Smooth muscle cell (in vitro differentiated cells): ENCODE data around the gene ACTN4. TPM values are rescaled to one million over a fixed set of nuclear protein-coding genes. Genes with fewer than 3 reads are reported as not detected.

ENCODE experiments used
- DNase-seq: peaks from one replicate; lab custom pipeline; 2025; ENCODE audit not compliant: unreplicated experiment; lab: John Stamatoyannopoulos, UW
- H2AFZ ChIP-seq: fragments of 200-600 bp; sonication (generic); 2 replicates; pipeline ENCODE4 v1.6.0; 2016; ENCODE audit warnings: antibody characterized with exemption, low read depth, mild to moderate bottlenecking
- H3F3A ChIP-seq: fragments of 200-600 bp; sonication (generic); 2 replicates; pipeline ENCODE4 v1.6.0; 2017; ENCODE audit warnings: antibody characterized with exemption, low read depth
- H3K27ac ChIP-seq: fragments of 200-600 bp; sonication (generic); 2 replicates; pipeline ENCODE4 v1.5.1; 2016; ENCODE audit warnings: low read depth, mild to moderate bottlenecking
- H3K27me3 ChIP-seq: fragments of 200-600 bp; sonication (generic); 2 replicates; pipeline ENCODE4 v1.6.1; 2016; ENCODE audit warnings: low read depth, mild to moderate bottlenecking
- H3K36me3 ChIP-seq: fragments of 200-600 bp; sonication (generic); 2 replicates; pipeline ENCODE4 v1.5.1; 2016; ENCODE audit warnings: low read depth
- H3K4me1 ChIP-seq: fragments of 200-600 bp; sonication (generic); 2 replicates; pipeline ENCODE4 v1.5.1; 2016; ENCODE audit warnings: low read depth
- H3K4me2 ChIP-seq: fragments of 200-600 bp; sonication (generic); 2 replicates; pipeline ENCODE4 v1.6.0; 2016; ENCODE audit warnings: mild to moderate bottlenecking
- H3K4me3 ChIP-seq: fragments of 200-600 bp; sonication (generic); 2 replicates; pipeline ENCODE4 v1.5.1; 2016; ENCODE audit warnings: mild to moderate bottlenecking
- H3K79me2 ChIP-seq: fragments of 200-600 bp; sonication (generic); 2 replicates; pipeline ENCODE4 v1.6.0; 2016; ENCODE audit warnings: low read depth, mild to moderate bottlenecking
- H3K9ac ChIP-seq: fragments of 200-600 bp; sonication (generic); 2 replicates; pipeline ENCODE4 v1.6.0; 2016; ENCODE audit warnings: low read depth
- H3K9me3 ChIP-seq: fragments of 200-600 bp; sonication (generic); replicated peaks from 2 replicates; pipeline ENCODE4 v1.5.1; 2016; ENCODE audit warnings: low read depth
- H4K20me1 ChIP-seq: fragments of 200-600 bp; sonication (generic); 2 replicates; pipeline ENCODE4 v1.6.0; 2016; ENCODE audit warnings: low read depth
- CTCF ChIP-seq: fragments of 200-600 bp; sonication (generic); IDR thresholded peaks from 2 replicates; pipeline ENCODE4 v1.5.1; 2017; ENCODE audit warnings: borderline replicate concordance, mild to moderate bottlenecking, antibody characterized with exemption; ENCODE audit not compliant: insufficient read depth, poor library complexity, severe bottlenecking
- WGBS: methylation state at CpG from one replicate; pipeline ENCODE4 v1.1.7; 2016; ENCODE audit warnings: low lambda C conversion rate; 5-methylcytosine and 5-hydroxymethylcytosine counted together
- polyA plus RNA-seq: library from polyadenylated mRNA; unstranded; fragments of >200 nt; fragmentation: Nextera tagmentation; extraction: Ambion mirVana; gene quantifications from 2 replicates; pipeline ENCODE4 v1.2.1, GENCODE V29; 2016
- total RNA-seq: library from RNA; depleted of rRNA; stranded (reverse); fragments of >200 nt; gene quantifications from 2 replicates; pipeline ENCODE4 v1.2.3, GENCODE V29; 2014

The ACTN4 gene
- total and polyA plus RNA-seq, 2 experiments from 2014 or later, result 53.8 to 311 TPM

- Histone ChIP-seq H3K4me1 (no peaks in the 10 kb centered on the region), H3K79me2 (no peaks in the 10 kb centered on the region), H3K4me3 (no peak overlapping the region), H3K4me2 (no peak overlapping the region), H3K36me3 (no peaks in the 10 kb centered on the region), H3K9me3 (no peaks in the 10 kb centered on the region), H3K27me3 (no peaks in the 10 kb centered on the region), H3K27ac (peak overlapping the region; percentile 3), H3K9ac (no peak overlapping the region), H2AFZ (no peak overlapping the region), H4K20me1 (peaks cover 15% of the 10 kb centered on the region), H3F3A (peaks cover 38% of the 10 kb centered on the region)
- DNase-seq, result no peak
- no peak for TF ChIP-seq CTCF
- WGBS, result 96% methylated on average over 7 of the region's 7 CpGs
Observed at GRCh38 chr19:38730470-38730730, 83.0 kb downstream of the ACTN4 start.

- Histone ChIP-seq H3K4me3 (no peak overlapping the region), H3K4me2 (no peak overlapping the region), H3K4me1 (no peaks in the 10 kb centered on the region), H3K9me3 (no peaks in the 10 kb centered on the region), H3F3A (peaks cover 38% of the 10 kb centered on the region), H3K27me3 (no peaks in the 10 kb centered on the region), H2AFZ (no peak overlapping the region), H4K20me1 (peaks cover 15% of the 10 kb centered on the region), H3K27ac (peak overlapping the region; percentile 3), H3K36me3 (no peaks in the 10 kb centered on the region), H3K9ac (no peak overlapping the region), H3K79me2 (no peaks in the 10 kb centered on the region)
- DNase-seq, result no peak
- WGBS, result 94% methylated on average over 19 of the region's 19 CpGs
- no peak for TF ChIP-seq CTCF
Observed at GRCh38 chr19:38730731-38731589, 83.5 kb downstream of the ACTN4 start.

- peaks cover 12% of the 10 kb centered on the region for H4K20me1 ChIP-seq
- H3K27ac ChIP-seq, result peak overlapping the region; percentile 28
- H2AFZ ChIP-seq, result no peak overlapping the region
- no peak for TF ChIP-seq CTCF
- no peaks in the 10 kb centered on the region for H3K27me3 ChIP-seq
- no peak overlapping the region for H3K4me3 ChIP-seq
- H3K9ac ChIP-seq, result no peak overlapping the region
- no peaks in the 10 kb centered on the region for H3K36me3 ChIP-seq
- no peaks in the 10 kb centered on the region for H3K79me2 ChIP-seq
- no peak overlapping the region for H3K4me2 ChIP-seq
- no peaks in the 10 kb centered on the region for H3K4me1 ChIP-seq
- 92% methylated on average over 10 of the region's 10 CpGs for WGBS
- peaks cover 32% of the 10 kb centered on the region for H3F3A ChIP-seq
- H3K9me3 ChIP-seq, result no peaks in the 10 kb centered on the region
- no peak for DNase-seq
Observed at GRCh38 chr19:38731654-38732301, 84.3 kb downstream of the ACTN4 start.

GRCh38 chr19:38733241-38733492 lies 85.7 kb downstream of the ACTN4 start:
- no peaks in the 10 kb centered on the region for H3K9me3 ChIP-seq
- DNase-seq, result no peak
- no peak overlapping the region for H3K4me3 ChIP-seq
- H3K27ac ChIP-seq, result peak overlapping the region; percentile 28
- H3K36me3 ChIP-seq, result no peaks in the 10 kb centered on the region
- TF ChIP-seq CTCF, result no peak
- peaks cover 32% of the 10 kb centered on the region for H3F3A ChIP-seq
- H3K4me1 ChIP-seq, result no peaks in the 10 kb centered on the region
- H2AFZ ChIP-seq, result no peak overlapping the region
- WGBS, result 71% methylated on average over 1 of the region's 1 CpG
- no peak overlapping the region for H3K4me2 ChIP-seq
- H4K20me1 ChIP-seq, result peaks cover 12% of the 10 kb centered on the region
- no peaks in the 10 kb centered on the region for H3K79me2 ChIP-seq
- H3K9ac ChIP-seq, result no peak overlapping the region
- H3K27me3 ChIP-seq, result no peaks in the 10 kb centered on the region
